Ascending aorta (tissue), 2 donors: ENCODE measurements around the gene SLC16A8. TPM values are rescaled to one million over a fixed set of nuclear protein-coding genes. Genes with fewer than 3 reads are reported as not detected.

Source experiments
- DNase-seq, 2 donors: peaks; one replicate each; pipeline ENCODE4 v3.0.0-alpha.2; 2019; ENCODE audit warnings: low spot score in 2 of 2
- H3K27ac ChIP-seq, 2 donors: fragments of 200-600 bp; sonication (generic); one replicate each; pipeline ENCODE4 v1.5.1; 2016 to 2017; ENCODE audit warnings: mild to moderate bottlenecking in 1 of 2
- H3K27me3 ChIP-seq: fragments of 200-600 bp; sonication (generic); one replicate; pipeline ENCODE4 v1.5.1; 2017
- H3K36me3 ChIP-seq, 2 donors: fragments of 200-600 bp; sonication (generic); one replicate each; pipeline ENCODE4 v1.5.1; 2016
- H3K4me1 ChIP-seq, 2 donors: fragments of 200-600 bp; sonication (generic); one replicate each; pipeline ENCODE4 v1.5.1; 2016 to 2017; ENCODE audit warnings: mild to moderate bottlenecking in 1 of 2
- H3K4me3 ChIP-seq, 2 donors: fragments of 200-600 bp; sonication (generic); one replicate each; pipeline ENCODE4 v1.5.1; 2016 to 2017; ENCODE audit warnings: mild to moderate bottlenecking in 1 of 2
- H3K9me3 ChIP-seq, 2 donors: fragments of 200-600 bp; sonication (generic); one replicate each; pipeline ENCODE4 v1.5.1; 2016
- intact Hi-C: fragments of 100-400 bp; cut with DNase I; formaldehyde crosslinking; loops from one replicate; pipeline ENCODE4 v1.15.1; 2023
- total RNA-seq: library from RNA; depleted of rRNA; stranded (reverse); fragments of >200 nt; gene quantifications from one replicate; pipeline ENCODE4 v1.1.0, GENCODE V29; 2016
- TF ChIP-seq, protein P1 (sequence below), 3 experiments: fragments of 200-600 bp in 2 of 3; fragments of 450-650 bp in 1 of 3; sonication (generic) in 2 of 3; IDR thresholded peaks; one replicate each; pipeline ENCODE4 v1.5.1; 2016 to 2019; ENCODE audit warnings: antibody characterized with exemption in 3 of 3, mild to moderate bottlenecking in 1 of 3, moderate library complexity in 1 of 3

SLC16A8 gene
- total RNA-seq, 1 donor from 2014 or later: not detected

- TF ChIP-seq, protein P1, sequence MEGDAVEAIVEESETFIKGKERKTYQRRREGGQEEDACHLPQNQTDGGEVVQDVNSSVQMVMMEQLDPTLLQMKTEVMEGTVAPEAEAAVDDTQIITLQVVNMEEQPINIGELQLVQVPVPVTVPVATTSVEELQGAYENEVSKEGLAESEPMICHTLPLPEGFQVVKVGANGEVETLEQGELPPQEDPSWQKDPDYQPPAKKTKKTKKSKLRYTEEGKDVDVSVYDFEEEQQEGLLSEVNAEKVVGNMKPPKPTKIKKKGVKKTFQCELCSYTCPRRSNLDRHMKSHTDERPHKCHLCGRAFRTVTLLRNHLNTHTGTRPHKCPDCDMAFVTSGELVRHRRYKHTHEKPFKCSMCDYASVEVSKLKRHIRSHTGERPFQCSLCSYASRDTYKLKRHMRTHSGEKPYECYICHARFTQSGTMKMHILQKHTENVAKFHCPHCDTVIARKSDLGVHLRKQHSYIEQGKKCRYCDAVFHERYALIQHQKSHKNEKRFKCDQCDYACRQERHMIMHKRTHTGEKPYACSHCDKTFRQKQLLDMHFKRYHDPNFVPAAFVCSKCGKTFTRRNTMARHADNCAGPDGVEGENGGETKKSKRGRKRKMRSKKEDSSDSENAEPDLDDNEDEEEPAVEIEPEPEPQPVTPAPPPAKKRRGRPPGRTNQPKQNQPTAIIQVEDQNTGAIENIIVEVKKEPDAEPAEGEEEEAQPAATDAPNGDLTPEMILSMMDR (IDR thresholded peaks at IDR 0.05): no peak
- H3K27ac ChIP-seq: no peak overlapping the region
These were observed 40.6 kb downstream of the SLC16A8 start for GRCh38 chr22:38043151-38044039.

GRCh38 chr22:38042488-38042790 lies 41.5 kb downstream of the SLC16A8 start:
- no peaks in the 10 kb centered on the region for H3K9me3 ChIP-seq
- no peak overlapping the region for H3K4me3 ChIP-seq
- TF ChIP-seq, protein P1 (IDR thresholded peaks at IDR 0.05): no peak
- no peak overlapping the region for H3K27ac ChIP-seq
- intact Hi-C loops: no loop called here
- H3K4me1 ChIP-seq: no peaks in the 10 kb centered on the region
- DNase-seq: no peak
- H3K27me3 ChIP-seq: no peaks in the 10 kb centered on the region
- H3K36me3 ChIP-seq: no peaks in the 10 kb centered on the region

More at GRCh38 chr22:38043151-38044039, 40.6 kb downstream of the SLC16A8 start:
- intact Hi-C loops: no loop called here
- no peak for DNase-seq
- Histone ChIP-seq H3K4me1 (no peaks in the 10 kb centered on the region), H3K4me3 (no peak overlapping the region), H3K36me3 (no peaks in the 10 kb centered on the region), H3K9me3 (no peaks in the 10 kb centered on the region), H3K27me3 (no peaks in the 10 kb centered on the region)

DNA sequence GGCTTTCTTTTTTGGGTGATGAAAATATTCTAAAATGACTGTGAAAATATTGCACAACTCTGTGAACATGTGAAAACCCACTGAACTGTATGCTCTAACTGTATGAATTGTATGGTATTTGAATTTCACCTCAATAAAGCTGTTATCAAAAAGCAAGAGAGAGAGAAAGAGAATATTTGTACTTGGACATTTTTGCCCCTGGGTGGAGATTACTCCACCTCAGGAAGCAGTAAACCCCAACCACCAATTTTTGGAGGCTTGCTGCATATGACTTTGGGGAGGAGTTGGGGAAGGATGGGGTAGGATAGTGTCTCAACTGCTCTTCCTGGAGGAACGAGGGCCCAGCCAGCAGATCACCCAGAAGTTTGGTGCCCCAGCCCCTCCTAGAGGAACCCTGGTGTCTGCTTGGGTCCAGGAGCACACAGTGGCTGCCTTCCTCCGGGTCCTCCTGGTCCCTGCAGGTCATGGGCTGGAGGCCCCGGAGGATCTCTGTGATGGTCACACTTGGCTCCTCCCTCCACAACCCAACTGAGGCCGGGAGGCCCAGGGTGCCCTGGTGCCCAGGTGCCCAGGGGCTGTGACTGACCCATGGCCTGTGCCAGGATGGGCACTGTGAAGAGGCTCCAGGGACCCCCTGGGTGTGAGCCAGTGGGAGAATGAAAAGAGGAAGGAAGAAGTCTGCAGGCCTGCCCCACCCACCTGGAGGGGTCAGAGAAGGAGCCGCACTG lies 42.1 kb downstream of the SLC16A8 start:
- Histone ChIP-seq H3K9me3 (no peaks in the 10 kb centered on the region), H3K4me1 (no peaks in the 10 kb centered on the region), H3K27ac (no peak overlapping the region), H3K36me3 (no peaks in the 10 kb centered on the region), H3K27me3 (no peaks in the 10 kb centered on the region), H3K4me3 (no peak overlapping the region)
- TF ChIP-seq, protein P1 (IDR thresholded peaks at IDR 0.05): no peak
- no peak for DNase-seq
- intact Hi-C loops: no loop called here

DNA sequence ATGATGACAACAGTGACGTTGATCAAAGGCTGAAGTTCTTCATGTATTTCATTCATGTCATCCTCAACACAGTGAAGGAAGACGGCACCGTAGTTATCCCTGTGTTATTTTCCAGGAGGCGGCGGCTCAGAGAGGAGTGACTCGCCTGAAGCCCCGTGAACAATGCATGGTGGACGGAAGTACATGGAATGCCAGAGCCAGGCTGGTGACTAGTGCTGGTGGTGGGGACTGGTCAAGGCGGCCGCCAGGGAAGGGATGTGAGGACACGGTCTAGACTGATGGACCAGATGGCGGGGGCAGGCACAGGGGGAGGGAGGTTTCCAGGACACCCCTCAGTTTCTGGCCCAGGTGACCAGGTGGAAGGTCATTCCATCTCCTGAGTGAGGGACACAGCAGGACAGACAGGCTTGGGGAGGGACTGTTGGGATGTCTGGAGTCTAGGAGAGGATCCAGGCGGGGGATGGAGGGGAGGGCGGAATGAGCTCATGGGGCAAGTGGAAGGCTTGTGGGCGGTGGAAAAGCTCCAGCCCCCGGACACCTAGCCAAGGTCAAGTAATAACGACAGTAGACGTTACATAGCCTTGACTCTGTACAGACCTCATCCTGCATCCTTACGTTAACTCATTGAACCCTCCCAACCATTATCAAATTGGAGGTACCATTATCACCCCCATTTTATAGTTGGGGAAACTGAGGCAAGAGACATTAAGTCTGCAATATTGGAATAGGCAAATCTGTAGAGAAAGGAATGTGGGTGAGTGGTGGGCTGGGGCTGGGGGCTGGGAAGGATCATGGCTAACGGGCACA lies 42.8 kb downstream of the SLC16A8 start:
- no peak overlapping the region for H3K4me3 ChIP-seq
- H3K9me3 ChIP-seq: no peaks in the 10 kb centered on the region
- H3K27me3 ChIP-seq: no peaks in the 10 kb centered on the region
- TF ChIP-seq, protein P1 (IDR thresholded peaks at IDR 0.05): no peak
- intact Hi-C loops: no loop called here
- no peak overlapping the region for H3K27ac ChIP-seq
- no peaks in the 10 kb centered on the region for H3K36me3 ChIP-seq
- no peaks in the 10 kb centered on the region for H3K4me1 ChIP-seq
- no peak for DNase-seq

GRCh38 chr22:38038890-38039812 lies 44.8 kb downstream of the SLC16A8 start:
- DNase-seq: no peak
- intact Hi-C loops: no loop called here
- H3K27me3 ChIP-seq: no peaks in the 10 kb centered on the region
- peak overlapping the region in 1 of 2 donors; percentile 33 for H3K27ac ChIP-seq
- no peaks in the 10 kb centered on the region for H3K36me3 ChIP-seq
- H3K4me1 ChIP-seq: peaks cover 3 to 9% of the 10 kb centered on the region in 2 donors
- TF ChIP-seq, protein P1 (IDR thresholded peaks at IDR 0.05): no peak
- peak overlapping the region in 1 of 2 donors; percentile 2 for H3K4me3 ChIP-seq
- H3K9me3 ChIP-seq: no peaks in the 10 kb centered on the region
